H1 (cell line): ENCODE data around the gene PTGIS. TPM values are rescaled to one million over a fixed set of nuclear protein-coding genes. Genes with fewer than 3 reads are reported as not detected.

Experiments
- HDAC6 ChIP-seq: IDR thresholded peaks from one replicate; pipeline ENCODE4 v1.7.1; 2012; ENCODE audit warnings: low read depth, mild to moderate bottlenecking, inconsistent platforms, low read length, moderate library complexity
- POLR2A ChIP-seq, 2 experiments: IDR thresholded peaks; 1 replicate in 1 of 2; 2 replicates in 1 of 2; pipeline ENCODE4 v1.6.1; 2011; ENCODE audit warnings: low read depth in 2 of 2, low read length in 2 of 2, mild to moderate bottlenecking in 2 of 2; ENCODE audit errors: control extremely low read depth in 1 of 2
- SAP30 ChIP-seq: fragments of 300-600 bp; sonication (generic); IDR thresholded peaks from 2 replicates; pipeline ENCODE4 v1.7.1; 2012; ENCODE audit warnings: low read length, moderate library complexity, mild to moderate bottlenecking, inconsistent platforms; ENCODE audit not compliant: insufficient read depth, insufficient replicate concordance
- SP4 ChIP-seq: IDR thresholded peaks from 2 replicates; pipeline ENCODE4 v1.6.1; 2012; ENCODE audit warnings: low read length, inconsistent platforms
- TAF1 ChIP-seq: IDR thresholded peaks from 2 replicates; pipeline ENCODE4 v1.6.1; 2011; ENCODE audit warnings: mild to moderate bottlenecking, low read depth, low read length
- polyA plus RNA-seq, 7 experiments: library from polyadenylated mRNA; depleted of rRNA in 3 of 7; stranded (reverse) in 5 of 7; unstranded in 2 of 7; fragments of >200 nt in 5 of 7; fragments of 200-250 nt in 2 of 7; gene quantifications; 1 replicate in 5 of 7; 2 replicates in 1 of 7; 4 replicates in 1 of 7; pipeline versions ENCODE4 v1.2.1 to v1.2.3, GENCODE V29; 2011 to 2013; ENCODE audit warnings: missing spikeins in 2 of 7, mixed read lengths in 2 of 7
- total RNA-seq: library from RNA; stranded (reverse); fragmentation: NEBNext Ultra II Directional; extraction: Animal tissue kit (Norgen Biotek cat#: 25700); gene quantifications from 2 replicates; pipeline ENCODE4 v1.2.1, GENCODE V29; 2021
- TF ChIP-seq, protein P1 (sequence below): IDR thresholded peaks from 2 replicates; pipeline ENCODE4 v1.6.1; 2011; ENCODE audit warnings: low read depth, mild to moderate bottlenecking, low read length; ENCODE audit not compliant: insufficient read depth
- TF ChIP-seq, protein P2 (sequence below): IDR thresholded peaks from 2 replicates; pipeline ENCODE4 v1.6.1; 2011; ENCODE audit warnings: low read length, improper control_type of control experiment
- TF ChIP-seq, protein P3 (sequence below): fragments of 300-600 bp; sonication (generic); IDR thresholded peaks from 2 replicates; pipeline ENCODE4 v1.7.1; 2012; ENCODE audit warnings: low read length, moderate library complexity, mild to moderate bottlenecking, inconsistent platforms; ENCODE audit not compliant: insufficient replicate concordance

PTGIS gene
- total and polyA plus RNA-seq, 2 of the 8 experiments (the other 6 are each of a cell fraction or from before 2014, with no cell fraction given) = 29.9 to 35.5 TPM

DNA sequence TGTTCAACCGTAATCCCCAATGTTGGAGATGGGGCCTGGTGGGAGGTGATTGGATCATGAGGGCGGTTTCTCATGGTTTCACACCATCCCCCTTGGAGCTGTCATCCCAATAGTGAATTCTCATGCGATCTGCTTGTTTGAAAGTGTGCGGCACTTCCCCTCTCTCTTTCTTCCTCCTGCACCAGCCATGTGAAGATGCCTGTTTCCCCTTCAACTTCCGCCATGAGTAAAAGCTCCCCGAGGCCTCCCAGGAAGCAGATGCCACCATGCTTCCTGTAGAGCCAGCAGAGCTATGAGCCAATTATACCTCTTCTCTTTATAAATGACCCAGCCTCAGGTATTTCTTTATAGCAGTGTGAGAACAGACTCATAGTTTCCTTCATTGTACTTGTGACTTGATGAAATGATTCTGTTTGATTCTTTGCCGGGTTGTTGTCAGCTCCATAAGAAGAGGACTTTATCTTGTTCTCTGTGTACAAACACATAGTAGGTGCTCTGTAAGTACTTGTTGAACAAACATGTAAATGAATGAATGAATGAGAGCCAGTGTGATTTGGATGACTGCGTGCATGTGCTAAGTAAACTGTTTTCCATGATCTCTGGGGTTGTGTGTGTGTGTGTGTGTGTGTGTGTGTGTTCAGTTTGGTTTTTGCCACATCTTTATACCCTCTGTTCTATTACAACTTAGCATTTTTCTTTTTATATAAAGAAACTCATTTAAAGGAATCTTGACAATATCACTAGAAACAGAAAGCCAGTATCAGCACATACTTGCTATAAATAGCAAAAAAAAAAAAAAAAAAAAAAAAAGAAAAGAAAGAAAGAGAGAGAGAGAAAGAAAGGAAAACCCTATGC, 22.5 kb upstream of the PTGIS start (continued):
- TF ChIP-seq, protein P1, sequence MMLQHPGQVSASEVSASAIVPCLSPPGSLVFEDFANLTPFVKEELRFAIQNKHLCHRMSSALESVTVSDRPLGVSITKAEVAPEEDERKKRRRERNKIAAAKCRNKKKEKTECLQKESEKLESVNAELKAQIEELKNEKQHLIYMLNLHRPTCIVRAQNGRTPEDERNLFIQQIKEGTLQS = no peak
- TF ChIP-seq POLR2A (IDR thresholded peaks at IDR 0.05; ENCODE audit: control extremely low read depth in 1 of 2, low read depth in 2 of 2, low read length in 2 of 2) (no peak), HDAC6 (no peak), TAF1 (no peak), SP4 (no peak), SAP30 (no peak)
- TF ChIP-seq, protein P2, sequence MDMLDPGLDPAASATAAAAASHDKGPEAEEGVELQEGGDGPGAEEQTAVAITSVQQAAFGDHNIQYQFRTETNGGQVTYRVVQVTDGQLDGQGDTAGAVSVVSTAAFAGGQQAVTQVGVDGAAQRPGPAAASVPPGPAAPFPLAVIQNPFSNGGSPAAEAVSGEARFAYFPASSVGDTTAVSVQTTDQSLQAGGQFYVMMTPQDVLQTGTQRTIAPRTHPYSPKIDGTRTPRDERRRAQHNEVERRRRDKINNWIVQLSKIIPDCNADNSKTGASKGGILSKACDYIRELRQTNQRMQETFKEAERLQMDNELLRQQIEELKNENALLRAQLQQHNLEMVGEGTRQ = no peak
- TF ChIP-seq, protein P3, sequence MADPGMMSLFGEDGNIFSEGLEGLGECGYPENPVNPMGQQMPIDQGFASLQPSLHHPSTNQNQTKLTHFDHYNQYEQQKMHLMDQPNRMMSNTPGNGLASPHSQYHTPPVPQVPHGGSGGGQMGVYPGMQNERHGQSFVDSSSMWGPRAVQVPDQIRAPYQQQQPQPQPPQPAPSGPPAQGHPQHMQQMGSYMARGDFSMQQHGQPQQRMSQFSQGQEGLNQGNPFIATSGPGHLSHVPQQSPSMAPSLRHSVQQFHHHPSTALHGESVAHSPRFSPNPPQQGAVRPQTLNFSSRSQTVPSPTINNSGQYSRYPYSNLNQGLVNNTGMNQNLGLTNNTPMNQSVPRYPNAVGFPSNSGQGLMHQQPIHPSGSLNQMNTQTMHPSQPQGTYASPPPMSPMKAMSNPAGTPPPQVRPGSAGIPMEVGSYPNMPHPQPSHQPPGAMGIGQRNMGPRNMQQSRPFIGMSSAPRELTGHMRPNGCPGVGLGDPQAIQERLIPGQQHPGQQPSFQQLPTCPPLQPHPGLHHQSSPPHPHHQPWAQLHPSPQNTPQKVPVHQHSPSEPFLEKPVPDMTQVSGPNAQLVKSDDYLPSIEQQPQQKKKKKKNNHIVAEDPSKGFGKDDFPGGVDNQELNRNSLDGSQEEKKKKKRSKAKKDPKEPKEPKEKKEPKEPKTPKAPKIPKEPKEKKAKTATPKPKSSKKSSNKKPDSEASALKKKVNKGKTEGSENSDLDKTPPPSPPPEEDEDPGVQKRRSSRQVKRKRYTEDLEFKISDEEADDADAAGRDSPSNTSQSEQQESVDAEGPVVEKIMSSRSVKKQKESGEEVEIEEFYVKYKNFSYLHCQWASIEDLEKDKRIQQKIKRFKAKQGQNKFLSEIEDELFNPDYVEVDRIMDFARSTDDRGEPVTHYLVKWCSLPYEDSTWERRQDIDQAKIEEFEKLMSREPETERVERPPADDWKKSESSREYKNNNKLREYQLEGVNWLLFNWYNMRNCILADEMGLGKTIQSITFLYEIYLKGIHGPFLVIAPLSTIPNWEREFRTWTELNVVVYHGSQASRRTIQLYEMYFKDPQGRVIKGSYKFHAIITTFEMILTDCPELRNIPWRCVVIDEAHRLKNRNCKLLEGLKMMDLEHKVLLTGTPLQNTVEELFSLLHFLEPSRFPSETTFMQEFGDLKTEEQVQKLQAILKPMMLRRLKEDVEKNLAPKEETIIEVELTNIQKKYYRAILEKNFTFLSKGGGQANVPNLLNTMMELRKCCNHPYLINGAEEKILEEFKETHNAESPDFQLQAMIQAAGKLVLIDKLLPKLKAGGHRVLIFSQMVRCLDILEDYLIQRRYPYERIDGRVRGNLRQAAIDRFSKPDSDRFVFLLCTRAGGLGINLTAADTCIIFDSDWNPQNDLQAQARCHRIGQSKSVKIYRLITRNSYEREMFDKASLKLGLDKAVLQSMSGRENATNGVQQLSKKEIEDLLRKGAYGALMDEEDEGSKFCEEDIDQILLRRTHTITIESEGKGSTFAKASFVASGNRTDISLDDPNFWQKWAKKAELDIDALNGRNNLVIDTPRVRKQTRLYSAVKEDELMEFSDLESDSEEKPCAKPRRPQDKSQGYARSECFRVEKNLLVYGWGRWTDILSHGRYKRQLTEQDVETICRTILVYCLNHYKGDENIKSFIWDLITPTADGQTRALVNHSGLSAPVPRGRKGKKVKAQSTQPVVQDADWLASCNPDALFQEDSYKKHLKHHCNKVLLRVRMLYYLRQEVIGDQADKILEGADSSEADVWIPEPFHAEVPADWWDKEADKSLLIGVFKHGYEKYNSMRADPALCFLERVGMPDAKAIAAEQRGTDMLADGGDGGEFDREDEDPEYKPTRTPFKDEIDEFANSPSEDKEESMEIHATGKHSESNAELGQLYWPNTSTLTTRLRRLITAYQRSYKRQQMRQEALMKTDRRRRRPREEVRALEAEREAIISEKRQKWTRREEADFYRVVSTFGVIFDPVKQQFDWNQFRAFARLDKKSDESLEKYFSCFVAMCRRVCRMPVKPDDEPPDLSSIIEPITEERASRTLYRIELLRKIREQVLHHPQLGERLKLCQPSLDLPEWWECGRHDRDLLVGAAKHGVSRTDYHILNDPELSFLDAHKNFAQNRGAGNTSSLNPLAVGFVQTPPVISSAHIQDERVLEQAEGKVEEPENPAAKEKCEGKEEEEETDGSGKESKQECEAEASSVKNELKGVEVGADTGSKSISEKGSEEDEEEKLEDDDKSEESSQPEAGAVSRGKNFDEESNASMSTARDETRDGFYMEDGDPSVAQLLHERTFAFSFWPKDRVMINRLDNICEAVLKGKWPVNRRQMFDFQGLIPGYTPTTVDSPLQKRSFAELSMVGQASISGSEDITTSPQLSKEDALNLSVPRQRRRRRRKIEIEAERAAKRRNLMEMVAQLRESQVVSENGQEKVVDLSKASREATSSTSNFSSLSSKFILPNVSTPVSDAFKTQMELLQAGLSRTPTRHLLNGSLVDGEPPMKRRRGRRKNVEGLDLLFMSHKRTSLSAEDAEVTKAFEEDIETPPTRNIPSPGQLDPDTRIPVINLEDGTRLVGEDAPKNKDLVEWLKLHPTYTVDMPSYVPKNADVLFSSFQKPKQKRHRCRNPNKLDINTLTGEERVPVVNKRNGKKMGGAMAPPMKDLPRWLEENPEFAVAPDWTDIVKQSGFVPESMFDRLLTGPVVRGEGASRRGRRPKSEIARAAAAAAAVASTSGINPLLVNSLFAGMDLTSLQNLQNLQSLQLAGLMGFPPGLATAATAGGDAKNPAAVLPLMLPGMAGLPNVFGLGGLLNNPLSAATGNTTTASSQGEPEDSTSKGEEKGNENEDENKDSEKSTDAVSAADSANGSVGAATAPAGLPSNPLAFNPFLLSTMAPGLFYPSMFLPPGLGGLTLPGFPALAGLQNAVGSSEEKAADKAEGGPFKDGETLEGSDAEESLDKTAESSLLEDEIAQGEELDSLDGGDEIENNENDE = no peak
